Ishikawa (cell line): Measurements from ENCODE around the gene DUSP14.

Source experiments
- CREB1 ChIP-seq: IDR thresholded peaks from 2 replicates; pipeline ENCODE4 v1.6.1; 2012; ENCODE audit warnings: low read depth
- EP300 ChIP-seq: IDR thresholded peaks from 2 replicates; pipeline ENCODE4 v1.6.1; 2012; ENCODE audit warnings: borderline replicate concordance
- MAX ChIP-seq: IDR thresholded peaks from 2 replicates; pipeline ENCODE4 v1.6.1; 2012
- NFIC ChIP-seq: IDR thresholded peaks from 2 replicates; pipeline ENCODE4 v1.6.1; 2012
- RAD21 ChIP-seq: IDR thresholded peaks from 2 replicates; pipeline ENCODE4 v1.6.1; 2012; ENCODE audit warnings: low read depth
- REST ChIP-seq: IDR thresholded peaks from 2 replicates; pipeline ENCODE4 v1.6.1; 2012; ENCODE audit warnings: low read depth, mild to moderate bottlenecking
- USF1 ChIP-seq: IDR thresholded peaks from 2 replicates; pipeline ENCODE4 v1.6.1; 2012

- TF ChIP-seq REST (no peak), EP300 (no peak), RAD21 (no peak), NFIC (no peak), MAX (0 out of 2 replicates have a peak, but pooled peaks have one; percentile 12), CREB1 (no peak), USF1 (no peak)
Measured at GRCh38 chr17:37483311-37484039, 6.2 kb upstream of the DUSP14 start.
